ENCODE results near the gene WNT5B. TPM values are rescaled to one million over a fixed set of nuclear protein-coding genes. Genes with fewer than 3 reads are reported as not detected.

The WNT5B gene
- total and polyA plus RNA-seq, 9 of the 15 experiments (the other 6 are each of a cell fraction or from before 2014, with no cell fraction given): 0.42 to 16.8 (median 5.4) TPM

DNA sequence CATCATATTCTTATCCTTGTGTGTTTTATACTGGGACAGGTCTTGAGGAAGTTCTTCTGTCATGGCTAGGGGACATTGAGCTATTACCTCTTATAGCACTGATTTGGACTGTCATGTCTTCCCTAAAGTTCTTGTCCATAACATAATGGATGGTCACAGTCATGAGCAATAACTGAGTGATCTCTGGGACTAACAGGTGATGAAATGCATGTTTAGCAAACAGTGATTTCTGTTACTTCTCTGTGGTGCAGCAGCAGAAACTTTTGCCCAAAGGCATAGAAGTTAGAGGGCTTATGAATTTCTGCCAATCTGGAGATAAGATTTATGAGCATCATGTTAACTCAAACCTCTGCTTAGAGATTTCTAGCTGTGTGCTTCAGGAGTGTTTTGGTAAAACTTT lies 67.8 kb downstream of the WNT5B start:
- Histone ChIP-seq H3K9ac (ENCODE audit: insufficient read depth in 1 of 2, low read depth in 2 of 2, low read length in 2 of 2) (no peak overlapping the region), H3K36me3 (ENCODE audit: control insufficient read depth, insufficient read depth, low read length) (peaks cover 32% of the 10 kb centered on the region), H4K20me1 (replicated peaks; ENCODE audit: control insufficient read depth, insufficient read depth, low read length) (peaks cover 33% of the 10 kb centered on the region; the same call in 1 of the 2 replicates), H3K4me2 (ENCODE audit: insufficient read depth, low read length) (no peak overlapping the region), H3K27me3 (ENCODE audit: control insufficient read depth in 2 of 2, insufficient read depth in 2 of 2, low read length in 2 of 2) (no peaks in the 10 kb centered on the region), H3K4me1 (replicated peaks in 1 of 2; ENCODE audit: control insufficient read depth in 2 of 2, insufficient read depth in 2 of 2, low read length in 2 of 2) (peaks cover 4 to 7% of the 10 kb centered on the region in 2 experiments; a peak in 3 of 5 replicates), H2AFZ (ENCODE audit: low read depth, low read length) (no peak overlapping the region), H3K79me2 (ENCODE audit: control insufficient read depth, insufficient read depth, low read length) (peaks cover 99% of the 10 kb centered on the region), H3K9me1 (ENCODE audit: control insufficient read depth, insufficient read depth, low read length) (peaks cover 3% of the 10 kb centered on the region), H3K4me3 (no peak overlapping the region), H3K9me3 (replicated peaks; ENCODE audit: control insufficient read depth, insufficient read depth, low read depth, low read length) (peaks cover 3% of the 10 kb centered on the region; the same call in 1 of the 2 replicates), H3K27ac (ENCODE audit: extremely low read depth, low read depth, low read length) (no peak overlapping the region; the same call in 2 of the 3 replicates)
- no TSS peak for BruUV-seq (replicated peaks)
- intact Hi-C loops (cut with micrococcal nuclease) (no loop called here), in situ Hi-C loops (cut with MboI) (no loop called here)
- ChIA-PET POLR2A (interaction anchor here (1.0 to 1.1 kb wide), 4 partner anchors 10 to 16 kb away, joined by 3 to 6 read pairs (median 4); no protein-coding TSS in a partner anchor), CTCF (ENCODE audit: low intra/inter-chr PET ratio) (no interaction called here)
- TF ChIP-seq BMI1 (IDR thresholded peaks at IDR 0.05; ENCODE audit: low read length): no peak
- no peak for TF ChIP-seq KAT2B (IDR thresholded peaks at IDR 0.05; ENCODE audit: low read depth, low read length)
- no peak for TF ChIP-seq GTF2F1 (IDR thresholded peaks at IDR 0.05; ENCODE audit: low read depth, low read length)
- TF ChIP-seq HSF4 (CRISPR knock-in tag; IDR thresholded peaks at IDR 0.05; ENCODE audit: borderline replicate concordance): no peak
- TF ChIP-seq ZNF644 (tag; IDR thresholded peaks at IDR 0.05; ENCODE audit: low read depth): no peak
- no peak for TF ChIP-seq NBN (IDR thresholded peaks at IDR 0.05; ENCODE audit: low read depth)
- TF ChIP-seq, protein P1, sequence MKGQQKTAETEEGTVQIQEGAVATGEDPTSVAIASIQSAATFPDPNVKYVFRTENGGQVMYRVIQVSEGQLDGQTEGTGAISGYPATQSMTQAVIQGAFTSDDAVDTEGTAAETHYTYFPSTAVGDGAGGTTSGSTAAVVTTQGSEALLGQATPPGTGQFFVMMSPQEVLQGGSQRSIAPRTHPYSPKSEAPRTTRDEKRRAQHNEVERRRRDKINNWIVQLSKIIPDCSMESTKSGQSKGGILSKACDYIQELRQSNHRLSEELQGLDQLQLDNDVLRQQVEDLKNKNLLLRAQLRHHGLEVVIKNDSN (CRISPR knock-in tag; IDR thresholded peaks at IDR 0.05): no peak
- TF ChIP-seq TOE1 (IDR thresholded peaks at IDR 0.05; ENCODE audit: borderline replicate concordance): no peak
- TF ChIP-seq TOE1 (CRISPR knock-in tag; IDR thresholded peaks at IDR 0.05; ENCODE audit: borderline replicate concordance, low read depth): no peak
- DNase-seq (ENCODE audit: extremely low read depth in 1 of 4, low spot score in 3 of 4) (no peak), ATAC-seq (no peak), FAIRE-seq (no peak)

Small RNA genes lying within 50 kb of the gene (microRNA-seq; reads per million reads assigned to microRNA genes)
- not detected for gene MIR3649 (ENCODE audit: borderline microRNAs expressed)

Small RNA genes lying within 50 kb of the gene (small RNA-seq; reads per million reads assigned to genes)
- gene MIR3649: not detected

Other genes starting within 250 kb of the WNT5B start
- gene FBXL14, start 34.6 kb upstream of the WNT5B start, total RNA-seq (2014; rRNA removed): 7.1 and 7.8 TPM in 2 replicates
- 0.22 and 0.65 TPM in 2 replicates for gene FBXL14, start 34.6 kb upstream of the WNT5B start, total RNA-seq (2014; rRNA removed; fragmentation: Illumina TruSeq; extraction: Trizol)
- 4.8 and 5.3 TPM in 2 replicates for gene FBXL14, start 34.6 kb upstream of the WNT5B start, total RNA-seq (2015; rRNA removed; fragmentation: Illumina TruSeq; extraction: Trizol)
- 9.8 and 11.0 TPM in 2 replicates for gene FBXL14, start 34.6 kb upstream of the WNT5B start, total RNA-seq (2021)
- 3.3 and 4.6 TPM in 2 replicates for gene FBXL14, start 34.6 kb upstream of the WNT5B start, polyA plus RNA-seq (2011; rRNA removed)
- 1.2 and 3.3 TPM in 2 replicates for gene FBXL14, start 34.6 kb upstream of the WNT5B start, polyA plus RNA-seq (2014; fragmentation: Illumina TruSeq; extraction: Trizol)
- under 1 TPM; 0.13 to 0.17 TPM for gene FBXL14, start 34.6 kb upstream of the WNT5B start, polyA plus RNA-seq (2014; fragmentation: Nextera tagmentation; extraction: Ambion mirVana)
- gene FBXL14, start 34.6 kb upstream of the WNT5B start, polyA plus RNA-seq (2014; rRNA removed): 6.3 and 7.6 TPM in 2 replicates
- 22.8 and 23.2 TPM in 2 replicates for gene ADIPOR2, start 61.8 kb downstream of the WNT5B start, total RNA-seq (2014; rRNA removed)
- 58.8 and 62.4 TPM in 2 replicates for gene ADIPOR2, start 61.8 kb downstream of the WNT5B start, total RNA-seq (2014; rRNA removed; fragmentation: Illumina TruSeq; extraction: Trizol)
- gene ADIPOR2, start 61.8 kb downstream of the WNT5B start, total RNA-seq (2015; rRNA removed; fragmentation: Illumina TruSeq; extraction: Trizol): 42.0 and 46.0 TPM in 2 replicates
- gene ADIPOR2, start 61.8 kb downstream of the WNT5B start, total RNA-seq (2021): 50.9 and 59.1 TPM in 2 replicates
- gene ADIPOR2, start 61.8 kb downstream of the WNT5B start, polyA plus RNA-seq (2011; rRNA removed): 39.2 and 63.5 TPM in 2 replicates
- gene ADIPOR2, start 61.8 kb downstream of the WNT5B start, polyA plus RNA-seq (2014; fragmentation: Illumina TruSeq; extraction: Trizol): 51.3 and 56.8 TPM in 2 replicates
- 10 to 100 TPM; 10.9 to 15.6 TPM for gene ADIPOR2, start 61.8 kb downstream of the WNT5B start, polyA plus RNA-seq (2014; fragmentation: Nextera tagmentation; extraction: Ambion mirVana)
- 39.4 and 40.2 TPM in 2 replicates for gene ADIPOR2, start 61.8 kb downstream of the WNT5B start, polyA plus RNA-seq (2014; rRNA removed)
- not detected in 2 replicates for gene LRTM2, start 191.3 kb downstream of the WNT5B start, total RNA-seq (2014; rRNA removed)
- not detected in 2 replicates for gene LRTM2, start 191.3 kb downstream of the WNT5B start, total RNA-seq (2014; rRNA removed; fragmentation: Illumina TruSeq; extraction: Trizol)
- gene LRTM2, start 191.3 kb downstream of the WNT5B start, total RNA-seq (2015; rRNA removed; fragmentation: Illumina TruSeq; extraction: Trizol): not detected in 2 replicates
- not detected in 2 replicates for gene LRTM2, start 191.3 kb downstream of the WNT5B start, total RNA-seq (2021)
- not detected in 2 replicates for gene LRTM2, start 191.3 kb downstream of the WNT5B start, polyA plus RNA-seq (2011; rRNA removed)
- gene LRTM2, start 191.3 kb downstream of the WNT5B start, polyA plus RNA-seq (2014; fragmentation: Illumina TruSeq; extraction: Trizol): not detected in 2 replicates
- not detected for gene LRTM2, start 191.3 kb downstream of the WNT5B start, polyA plus RNA-seq (2014; fragmentation: Nextera tagmentation; extraction: Ambion mirVana)
- 0.09 TPM in 1 of 2 replicates, not detected in the other for gene LRTM2, start 191.3 kb downstream of the WNT5B start, polyA plus RNA-seq (2014; rRNA removed)

All from K562 (cell line).